ENCODE results near the gene DVL1. TPM values are rescaled to one million over a fixed set of nuclear protein-coding genes. Genes with fewer than 3 reads are reported as not detected.

The DVL1 gene
- total and polyA plus RNA-seq, 9 of the 15 experiments (the other 6 are each of a cell fraction or from before 2014, with no cell fraction given) = 0.62 to 135 (median 24.3) TPM

- no peak for DNase-seq (ENCODE audit: extremely low read depth in 1 of 4, low spot score in 3 of 4)
- peak; percentile 58; the same call in 1 of the 2 replicates for TF ChIP-seq ZBTB17 (CRISPR knock-in tag; IDR thresholded peaks at IDR 0.05)
- TF ChIP-seq FOXM1 (IDR thresholded peaks at IDR 0.05; ENCODE audit: low read depth) = no peak
- TF ChIP-seq FOXM1 (CRISPR knock-in tag; IDR thresholded peaks at IDR 0.05; ENCODE audit: low read depth) = no peak
- TF ChIP-seq CC2D1A (IDR thresholded peaks at IDR 0.05) = no peak
- TF ChIP-seq MLLT1 (IDR thresholded peaks at IDR 0.05) = peak in 1 of 2 experiments; percentile 76; a peak in 2 of 4 replicates
- no peak for TF ChIP-seq RBBP5 (IDR thresholded peaks at IDR 0.05; ENCODE audit: borderline replicate concordance, insufficient read depth, low read length, poor library complexity, severe bottlenecking)
- no peak for TF ChIP-seq NR1H2 (CRISPR knock-in tag; IDR thresholded peaks at IDR 0.05)
- no peak for TF ChIP-seq THRAP3 (IDR thresholded peaks at IDR 0.05; ENCODE audit: borderline replicate concordance)
- TF ChIP-seq YY1 (IDR thresholded peaks at IDR 0.05; ENCODE audit: borderline replicate concordance in 1 of 3, control insufficient read depth in 1 of 3, extremely low read depth in 1 of 3, insufficient read depth in 3 of 3, insufficient read length in 1 of 3, insufficient replicate concordance in 2 of 3, low read depth in 1 of 3, low read length in 2 of 3) = peak in 1 of 3 experiments; percentile 28
- TF ChIP-seq, protein P1, sequence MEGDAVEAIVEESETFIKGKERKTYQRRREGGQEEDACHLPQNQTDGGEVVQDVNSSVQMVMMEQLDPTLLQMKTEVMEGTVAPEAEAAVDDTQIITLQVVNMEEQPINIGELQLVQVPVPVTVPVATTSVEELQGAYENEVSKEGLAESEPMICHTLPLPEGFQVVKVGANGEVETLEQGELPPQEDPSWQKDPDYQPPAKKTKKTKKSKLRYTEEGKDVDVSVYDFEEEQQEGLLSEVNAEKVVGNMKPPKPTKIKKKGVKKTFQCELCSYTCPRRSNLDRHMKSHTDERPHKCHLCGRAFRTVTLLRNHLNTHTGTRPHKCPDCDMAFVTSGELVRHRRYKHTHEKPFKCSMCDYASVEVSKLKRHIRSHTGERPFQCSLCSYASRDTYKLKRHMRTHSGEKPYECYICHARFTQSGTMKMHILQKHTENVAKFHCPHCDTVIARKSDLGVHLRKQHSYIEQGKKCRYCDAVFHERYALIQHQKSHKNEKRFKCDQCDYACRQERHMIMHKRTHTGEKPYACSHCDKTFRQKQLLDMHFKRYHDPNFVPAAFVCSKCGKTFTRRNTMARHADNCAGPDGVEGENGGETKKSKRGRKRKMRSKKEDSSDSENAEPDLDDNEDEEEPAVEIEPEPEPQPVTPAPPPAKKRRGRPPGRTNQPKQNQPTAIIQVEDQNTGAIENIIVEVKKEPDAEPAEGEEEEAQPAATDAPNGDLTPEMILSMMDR (IDR thresholded peaks at IDR 0.05 in 2 of 3, conservative IDR thresholded peaks at IDR 0.05 in 1 of 3; ENCODE audit: insufficient read depth in 2 of 3, low read depth in 1 of 3, low read length in 3 of 3) = 0 out of 6 replicates have a peak, but pooled peaks of 1 of the 3 experiments have one; percentile 8
- TF ChIP-seq FOXO4 (CRISPR knock-in tag; IDR thresholded peaks at IDR 0.05) = no peak
- intact Hi-C loops (cut with micrococcal nuclease) (no loop called here), in situ Hi-C loops (cut with MboI) (loop anchor here (10.0 kb wide), 1 partner anchor 553 kb away; the partner anchor contains the start of genes CALML6 and TMEM52)
- Histone ChIP-seq H3K27ac (ENCODE audit: extremely low read depth, low read depth, low read length) (no peak overlapping the region), H3K27me3 (ENCODE audit: control insufficient read depth in 2 of 2, insufficient read depth in 2 of 2, low read length in 2 of 2) (no peaks in the 10 kb centered on the region; a peak in 1 of 5 replicates), H2AFZ (ENCODE audit: low read depth, low read length) (peak overlapping the region; percentile 20; the same call in 1 of the 2 replicates), H3K79me2 (ENCODE audit: control insufficient read depth, insufficient read depth, low read length) (peaks cover 6% of the 10 kb centered on the region; the same call in 2 of the 3 replicates), H3K9ac (ENCODE audit: insufficient read depth in 1 of 2, low read depth in 2 of 2, low read length in 2 of 2) (0 out of 4 replicates have a peak overlapping the region, but pooled peaks of 1 of the 2 experiments have one; percentile 47), H3K4me1 (replicated peaks in 1 of 2; ENCODE audit: control insufficient read depth in 2 of 2, insufficient read depth in 2 of 2, low read length in 2 of 2) (peaks cover 19 to 51% of the 10 kb centered on the region in 2 experiments), H3K9me1 (ENCODE audit: control insufficient read depth, insufficient read depth, low read length) (no peaks in the 10 kb centered on the region), H4K20me1 (replicated peaks; ENCODE audit: control insufficient read depth, insufficient read depth, low read length) (no peaks in the 10 kb centered on the region), H3K4me2 (ENCODE audit: insufficient read depth, low read length) (no peak overlapping the region), H3K9me3 (replicated peaks; ENCODE audit: control insufficient read depth, insufficient read depth, low read depth, low read length) (peaks cover 12% of the 10 kb centered on the region), H3K4me3 (no peak overlapping the region), H3K36me3 (ENCODE audit: control insufficient read depth, insufficient read depth, low read length) (no peaks in the 10 kb centered on the region)
- POLR2A ChIA-PET = no interaction called here
- WGBS (ENCODE audit: insufficient coverage, low coverage, missing lambda C conversion rate) = 40% methylated on average over 13 of the region's 13 CpGs
- no peak for FAIRE-seq
- CTCF ChIA-PET (ENCODE audit: low intra/inter-chr PET ratio) = no interaction called here
- ATAC-seq = no peak
- no TSS peak for BruUV-seq (replicated peaks)
Observed at GRCh38 chr1:1361982-1362423, 12.8 kb upstream of the DVL1 start.
